WTC11 (cell line): ENCODE measurements around the gene KCNK15.

Experiments
- ATF2 ChIP-seq: sonication (generic); formaldehyde crosslinking; IDR thresholded peaks from 2 replicates; pipeline ENCODE4 v1.8.1; 2022; ENCODE audit warnings: low read depth, missing genetic modification reagents, borderline replicate concordance
- CTCF ChIP-seq: fragments of 200-600 bp; IDR thresholded peaks from 2 replicates; pipeline ENCODE4 v1.8.0; 2022; ENCODE audit warnings: antibody characterized with exemption
- E2F5 ChIP-seq: sonication (generic); formaldehyde crosslinking; IDR thresholded peaks from 2 replicates; pipeline ENCODE4 v1.8.1; 2022; ENCODE audit warnings: mild to moderate bottlenecking, moderate library complexity, missing genetic modification reagents
- MXD4 ChIP-seq: fragments of 250-450 bp; sonication (Bioruptor Pico); IDR thresholded peaks from 2 replicates; pipeline ENCODE4 v1.8.0; 2021; ENCODE audit warnings: mild to moderate bottlenecking, moderate library complexity, borderline replicate concordance
- SP1 ChIP-seq: sonication (generic); formaldehyde crosslinking; conservative IDR thresholded peaks from 2 replicates; pipeline ENCODE4 v1.8.1; 2022; ENCODE audit warnings: missing genetic modification reagents
- ZNF138 ChIP-seq: sonication (generic); formaldehyde crosslinking; conservative IDR thresholded peaks from 2 replicates; pipeline ENCODE4 v1.8.1; 2022; ENCODE audit warnings: mild to moderate bottlenecking, moderate library complexity, missing genetic modification reagents

GRCh38 chr20:44723798-44724362 lies 21.8 kb upstream of the KCNK15 start:
- TF ChIP-seq CTCF (no peak), ATF2 (CRISPR knock-in tag) (no peak), SP1 (no peak), MXD4 (CRISPR knock-in tag) (no peak), E2F5 (no peak), ZNF138 (no peak)
